Inflammatory macrophage treated with lipopolysaccharide for 4 hours (primary cell): Measurements from ENCODE around the gene ITGA8.
"Not testable (repeated sequence)": the region's sequence is repeated elsewhere in the genome, so short reads cannot be mapped to it uniquely, and the experiment has no call there.

Experiments
- DNase-seq: peaks from one replicate; pipeline ENCODE4 v3.0.0-alpha.2; 2020

The ITGA8 gene

DNA sequence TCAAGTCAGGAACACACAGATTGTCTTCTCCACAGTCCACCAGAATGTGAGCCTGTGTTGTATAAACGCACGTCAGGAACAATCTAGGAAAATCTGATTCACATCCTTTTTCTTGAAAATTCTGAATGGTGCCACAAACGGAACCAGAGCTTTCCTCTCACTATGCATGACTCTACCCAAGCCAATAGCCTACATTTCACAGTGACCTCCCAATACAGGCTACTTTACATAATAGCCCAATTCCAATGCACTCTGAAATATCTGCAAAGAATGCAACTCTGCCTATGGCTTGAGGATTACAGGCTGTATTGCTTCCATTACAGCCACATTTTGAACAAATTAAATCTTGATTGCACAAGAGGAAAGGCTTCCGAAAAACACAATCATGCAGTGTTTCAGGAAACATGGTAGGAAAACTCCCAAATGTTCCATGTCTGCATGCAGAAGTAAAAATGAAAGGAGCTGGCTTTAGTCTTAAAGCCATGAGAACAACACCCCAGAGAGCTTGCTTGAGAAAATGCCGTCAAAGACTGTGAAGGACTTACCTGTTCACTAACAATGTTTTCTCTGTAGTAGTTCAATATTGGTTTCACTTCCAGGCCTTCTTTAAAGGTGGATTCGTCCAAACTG lies 113.9 kb downstream of the ITGA8 start:
- DNase-seq: no peak

DNA sequence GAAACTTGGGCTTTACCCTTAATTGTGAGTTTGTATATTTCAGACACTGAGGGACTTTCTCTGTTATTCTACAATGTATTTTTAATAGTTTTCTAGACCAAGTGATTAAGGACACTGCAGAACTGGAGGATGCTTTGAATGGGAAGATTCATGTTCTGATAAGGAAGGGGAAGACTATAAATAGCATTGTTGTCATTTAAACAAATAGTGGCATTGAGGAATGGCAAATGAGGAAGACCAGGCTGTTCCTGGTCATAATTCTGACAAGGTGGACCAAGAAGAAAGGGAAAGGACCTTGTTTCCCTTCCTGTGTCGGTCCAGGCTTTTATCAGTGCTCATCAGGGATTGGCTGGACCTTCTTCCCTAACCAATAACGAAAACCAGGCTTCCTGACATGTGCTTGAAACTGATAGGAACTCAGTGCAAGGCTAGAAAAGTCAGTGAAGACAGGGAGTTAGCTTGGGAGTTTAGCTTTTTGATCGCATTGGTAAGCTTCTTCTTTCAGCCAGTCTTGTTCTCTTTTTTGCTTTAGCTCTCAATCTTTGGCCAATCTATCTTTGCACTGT lies 116.2 kb downstream of the ITGA8 start:
- DNase-seq: no peak

DNA sequence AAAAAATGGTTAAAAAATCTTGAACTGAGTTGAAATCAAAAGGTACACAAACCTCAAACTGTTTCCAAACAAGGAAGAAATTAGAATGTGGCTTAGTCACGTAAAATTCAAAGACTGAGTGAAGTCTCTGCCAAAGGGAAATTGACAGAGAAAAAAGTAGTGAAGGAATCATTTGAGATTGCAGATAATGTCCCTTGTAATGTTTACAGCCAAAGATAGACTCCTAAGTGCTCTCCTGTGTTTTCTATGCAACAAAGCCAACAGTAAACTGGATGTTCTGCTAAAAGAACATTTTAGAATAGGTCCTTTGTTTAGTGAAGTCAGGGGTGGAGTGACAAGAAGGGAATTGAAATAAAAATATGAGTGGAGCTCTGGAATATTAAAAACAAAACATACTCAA lies 117.9 kb downstream of the ITGA8 start:
- no peak for DNase-seq

DNA sequence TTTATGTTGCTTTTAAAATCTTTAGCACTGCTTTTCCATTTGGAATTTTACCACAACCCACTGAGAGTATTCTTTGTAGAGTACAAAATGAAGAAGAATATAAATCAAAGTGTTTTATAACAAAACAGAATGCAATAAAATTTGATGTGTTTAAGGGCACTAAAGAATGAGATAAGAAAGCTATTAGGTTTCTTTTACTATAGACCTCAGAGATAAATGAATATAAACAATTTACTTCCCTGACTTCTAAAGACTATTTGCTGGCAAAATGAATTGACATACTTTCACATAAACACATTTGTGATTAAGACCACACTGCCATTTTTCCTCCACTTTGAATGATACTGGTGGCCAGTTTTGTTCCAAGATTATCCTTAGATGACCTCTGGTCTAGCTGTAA lies 124.5 kb downstream of the ITGA8 start:
- no peak for DNase-seq

DNA sequence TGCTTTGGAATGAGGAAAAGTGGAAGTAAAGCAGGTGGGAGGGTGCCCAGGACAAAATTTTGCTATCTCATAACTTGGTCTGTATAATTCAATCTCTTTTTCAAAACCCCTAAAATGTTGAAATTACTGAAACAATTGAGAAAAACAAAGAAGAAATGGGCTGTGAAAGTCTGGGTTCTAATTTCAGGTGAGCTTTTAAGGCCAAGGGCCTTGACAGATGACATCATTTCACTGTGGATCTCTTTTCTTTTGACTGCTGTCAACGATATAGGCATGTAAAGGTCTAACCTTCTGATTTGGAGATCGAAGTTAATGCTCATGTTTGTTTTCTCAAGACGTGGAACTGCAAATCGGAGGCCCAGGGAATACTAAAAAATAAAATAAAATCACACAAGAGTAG lies 127.8 kb downstream of the ITGA8 start:
- no peak for DNase-seq

DNA sequence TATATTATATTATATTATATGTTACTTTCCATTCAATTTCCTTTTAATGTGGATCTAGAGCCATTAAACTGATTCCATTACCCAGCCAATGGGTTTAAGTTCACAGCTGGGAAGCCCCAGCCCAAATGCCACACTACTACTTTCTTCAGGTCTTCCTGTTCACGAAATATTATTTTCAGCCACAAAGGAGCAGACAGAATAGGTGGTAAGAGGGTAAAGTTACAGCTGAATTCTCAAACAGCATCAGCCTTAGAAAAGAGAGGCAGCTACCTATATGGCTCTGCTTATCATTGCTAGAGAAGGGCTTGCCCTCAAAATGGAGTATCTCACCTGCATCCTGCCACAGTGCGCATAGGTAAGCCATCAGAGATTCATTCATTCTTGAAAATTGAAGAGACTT lies 128.3 kb downstream of the ITGA8 start:
- DNase-seq: no peak

DNA sequence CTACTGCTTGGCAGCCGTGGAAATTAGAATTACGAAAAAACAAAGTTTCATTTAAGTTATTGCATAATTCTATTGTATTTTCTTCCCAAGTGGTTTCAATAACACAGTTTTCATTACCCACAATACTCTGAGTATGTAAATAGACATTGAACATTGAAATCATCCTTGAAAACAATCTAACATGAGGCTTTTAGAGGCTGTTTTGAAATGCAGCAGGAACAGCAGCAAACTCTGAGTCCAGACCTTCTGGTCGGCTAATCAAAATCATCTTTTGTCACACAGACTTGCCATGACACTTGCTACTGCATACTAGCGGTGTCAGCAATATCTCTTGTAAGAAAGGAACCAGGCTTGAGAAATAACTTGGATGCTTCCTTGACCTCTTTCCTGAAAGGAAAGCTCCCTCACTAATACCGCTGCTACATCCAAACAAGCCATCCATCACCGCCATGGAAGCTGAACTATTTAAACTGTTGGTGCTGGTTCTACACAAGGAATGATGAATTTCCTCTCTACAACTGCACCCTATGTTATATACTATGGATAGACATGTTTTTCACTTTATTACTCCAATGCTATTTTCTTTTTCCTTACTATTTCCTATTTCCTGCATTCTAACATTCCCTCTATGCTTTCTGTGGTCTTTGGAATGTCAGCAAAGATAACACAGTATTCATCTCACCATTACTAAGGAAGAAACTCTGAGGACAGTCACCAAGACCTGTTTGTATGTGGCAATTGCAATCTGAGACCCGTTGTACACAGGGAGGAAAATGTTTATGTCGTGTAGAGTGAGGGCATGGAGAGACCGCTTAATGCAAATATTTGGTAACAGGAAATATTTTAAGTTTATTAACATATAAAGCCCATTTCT lies 130.8 kb downstream of the ITGA8 start:
- DNase-seq: no peak

DNA sequence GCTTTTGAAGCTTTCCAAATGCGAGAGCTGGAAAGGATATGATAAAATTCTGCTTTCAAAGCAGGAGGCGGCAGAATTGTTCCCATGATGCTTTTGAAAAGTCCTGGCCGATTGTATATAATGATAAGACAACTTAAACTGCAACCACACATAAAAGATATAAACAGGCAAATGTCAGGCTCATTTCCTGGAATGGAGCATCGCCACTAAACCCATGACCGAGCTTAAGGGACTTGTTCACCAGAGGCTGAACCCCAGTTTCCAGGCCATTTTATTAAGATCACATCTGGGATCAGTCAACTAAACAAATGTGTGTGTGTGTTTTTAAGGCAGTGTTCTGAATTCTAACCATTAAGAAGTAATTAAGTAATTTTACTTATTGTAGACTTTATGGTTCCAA lies 131.6 kb downstream of the ITGA8 start:
- DNase-seq: no peak

DNA sequence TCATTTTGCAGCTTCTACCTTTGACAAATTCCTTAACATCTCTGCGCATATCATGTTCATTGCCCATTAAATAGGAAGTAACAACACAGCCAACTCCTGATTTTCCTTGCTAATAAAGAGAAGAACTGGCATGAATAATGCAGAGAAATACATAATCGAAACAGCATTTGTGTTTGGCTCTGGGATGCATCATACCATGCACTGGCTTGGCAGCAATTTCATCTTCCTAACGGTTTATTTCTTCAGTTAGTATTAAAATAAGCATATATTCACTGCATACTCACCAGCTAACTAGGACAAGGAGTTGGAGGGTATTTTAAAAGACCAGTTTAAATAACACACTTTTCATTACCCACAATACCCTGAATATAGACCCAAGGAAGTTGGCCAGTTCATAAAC lies 132.5 kb downstream of the ITGA8 start:
- no peak for DNase-seq

DNA sequence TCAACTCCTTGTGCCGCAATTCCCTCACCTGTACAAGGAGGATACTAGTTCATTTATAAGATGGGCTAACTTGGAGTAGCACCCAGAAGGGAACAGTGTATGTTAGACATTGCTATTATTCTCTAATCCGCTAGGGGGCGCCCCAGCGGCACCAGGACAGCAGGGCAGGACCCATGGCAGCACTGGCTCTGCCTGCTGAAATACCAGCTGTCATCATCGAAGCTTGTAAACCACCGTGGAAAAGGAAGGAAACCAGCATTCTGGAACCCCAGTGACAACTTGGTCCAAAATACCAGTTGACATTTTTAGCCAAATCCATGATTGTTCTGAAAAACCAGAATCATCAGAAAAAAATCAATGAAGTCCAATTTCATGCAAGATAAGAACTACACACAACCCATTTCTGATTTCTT lies 134.4 kb downstream of the ITGA8 start:
- peak; percentile 25 for DNase-seq

DNA sequence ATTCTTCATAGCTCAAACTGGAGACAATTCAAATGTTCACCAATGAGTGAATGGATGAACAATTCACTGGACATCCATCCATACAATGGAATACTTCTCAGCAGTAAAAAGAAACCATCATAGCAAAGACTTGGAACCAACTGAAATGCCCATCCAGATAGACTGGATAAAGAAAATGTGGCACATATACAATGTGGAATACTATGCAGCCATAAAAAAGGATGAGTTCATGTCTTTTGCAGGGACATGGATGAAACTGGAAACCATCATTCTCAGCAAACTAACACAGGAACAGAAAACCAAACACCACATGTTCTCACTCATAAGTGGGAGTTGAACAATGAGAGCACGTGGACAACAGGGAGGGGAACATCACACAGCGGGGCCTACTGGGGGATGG lies 136.8 kb downstream of the ITGA8 start:
- not testable (repeated sequence) for DNase-seq

DNA sequence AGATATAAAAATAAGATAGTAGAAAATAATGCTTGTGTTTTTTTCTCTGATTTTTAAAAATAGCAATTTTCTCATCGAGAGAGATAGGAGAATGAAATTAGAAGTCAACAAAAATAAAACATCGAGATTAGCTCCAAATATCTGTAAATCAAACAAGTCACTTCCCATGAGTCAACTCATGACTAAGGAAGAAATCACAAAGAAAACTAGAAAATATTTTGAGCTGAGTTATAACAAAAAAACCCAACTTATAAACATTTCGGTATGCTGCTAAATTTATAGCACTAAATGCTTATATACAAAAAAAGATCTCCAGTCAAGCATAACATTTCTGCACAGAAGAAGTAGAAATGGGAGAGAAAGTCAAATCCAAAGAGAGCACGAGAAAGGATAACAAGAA lies 140.1 kb downstream of the ITGA8 start:
- DNase-seq: no peak

DNA sequence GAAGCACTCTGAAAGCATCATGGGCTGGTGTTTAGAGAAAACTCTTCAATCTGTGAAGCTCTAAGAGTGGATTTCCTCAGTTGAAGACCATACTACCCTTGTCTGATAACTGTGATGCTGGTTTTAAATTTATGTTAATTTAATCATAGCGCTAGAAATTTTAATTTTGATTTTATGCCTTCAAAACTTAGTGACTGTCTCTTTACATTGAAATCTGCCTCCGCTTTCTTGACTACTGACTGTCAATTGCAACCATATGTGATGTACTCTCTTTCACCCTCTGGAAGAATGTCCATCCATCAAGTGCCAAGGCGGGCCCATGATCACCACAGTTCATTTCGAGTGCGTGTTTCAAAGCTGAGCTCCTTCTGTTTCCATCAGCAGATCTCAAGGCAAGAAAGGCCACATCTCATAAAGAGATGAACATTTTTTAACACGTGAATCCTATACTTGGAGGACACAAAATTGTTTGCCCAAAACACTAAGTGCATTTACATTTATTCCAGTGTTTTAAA lies 147.1 kb downstream of the ITGA8 start:
- DNase-seq: no peak

DNA sequence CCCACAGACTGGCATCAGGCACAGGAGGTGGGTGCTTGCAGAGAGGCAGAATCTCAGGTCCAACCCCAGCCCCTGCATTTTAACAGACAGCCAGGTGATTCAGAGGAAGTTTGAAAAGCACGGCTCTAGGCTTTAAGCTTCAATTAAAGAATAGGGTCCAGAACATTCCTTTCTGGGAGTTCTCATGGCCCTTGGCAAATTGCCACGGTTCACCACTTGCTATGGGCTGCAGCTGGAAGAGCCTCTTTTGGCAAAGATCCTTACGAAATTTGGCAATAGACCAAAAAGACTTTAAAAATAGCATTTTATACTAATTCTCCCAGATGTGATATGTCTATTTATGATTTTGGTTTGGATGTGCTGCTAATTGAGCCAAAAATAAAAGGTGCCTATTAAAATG lies 148.1 kb downstream of the ITGA8 start:
- DNase-seq: no peak

DNA sequence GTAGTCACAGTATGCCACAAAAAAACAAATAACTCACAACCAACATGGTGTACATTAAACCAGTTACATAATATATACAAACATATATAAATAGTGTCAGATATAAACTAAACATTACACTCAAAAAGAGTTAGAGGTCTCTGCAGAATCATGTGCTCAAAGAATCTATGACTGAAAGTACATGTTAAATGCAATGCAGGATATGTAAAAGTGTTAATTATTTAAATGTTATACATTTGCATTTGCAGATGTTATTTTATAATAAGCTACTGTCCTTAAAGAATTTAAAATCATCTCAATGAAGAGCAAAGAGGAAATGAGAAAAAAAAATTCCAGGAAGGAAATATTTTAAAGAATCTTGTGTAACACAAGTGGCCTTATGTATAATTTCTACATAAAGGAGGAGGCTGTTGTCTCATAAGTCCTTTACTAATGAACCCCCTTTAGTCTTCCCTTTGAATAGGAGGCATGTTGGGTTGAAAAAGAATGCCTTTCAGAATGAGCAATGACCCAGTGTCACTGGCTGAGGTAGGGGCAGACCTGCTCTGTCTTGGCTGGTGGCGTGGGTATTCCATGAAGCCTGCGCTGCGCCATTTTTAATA lies 148.9 kb downstream of the ITGA8 start:
- DNase-seq: no peak

DNA sequence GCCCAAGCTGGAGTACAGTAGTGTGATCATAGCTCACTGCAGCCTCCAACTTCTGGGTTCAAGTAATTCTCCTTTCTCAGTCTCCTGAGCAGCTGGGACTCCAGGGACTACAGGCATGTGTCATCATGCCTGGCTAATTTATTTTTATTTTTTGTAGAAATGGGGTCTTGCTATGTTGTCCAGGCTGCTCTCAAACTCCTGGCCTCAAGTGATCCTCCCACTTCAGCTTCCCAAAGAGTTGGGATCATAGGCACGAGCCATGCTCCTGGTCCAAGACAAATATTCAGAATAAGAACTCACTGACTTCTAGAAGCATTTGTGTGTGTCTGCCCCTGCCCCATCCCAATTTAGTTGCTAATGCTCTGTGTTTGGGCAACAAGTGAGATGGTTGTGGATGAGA lies 151.8 kb downstream of the ITGA8 start:
- DNase-seq: no peak

DNA sequence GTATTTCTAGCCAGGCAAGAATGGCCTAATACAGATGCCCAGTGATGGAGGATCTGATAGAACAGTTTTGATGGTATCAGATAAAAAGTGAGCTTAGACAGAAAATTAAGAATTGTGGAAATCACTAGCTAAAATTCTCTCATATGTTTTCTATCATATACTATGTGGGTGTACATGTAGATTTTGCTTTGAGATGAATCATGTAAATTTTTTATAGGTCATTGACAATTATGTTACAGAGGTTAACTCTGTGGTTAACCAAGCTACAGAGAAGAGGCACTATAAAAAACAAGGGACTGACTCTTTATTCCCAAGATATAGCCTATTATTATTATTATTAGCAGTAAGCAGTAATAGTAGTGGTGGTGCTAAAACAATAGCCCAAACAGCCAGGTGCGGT lies 156.5 kb downstream of the ITGA8 start:
- DNase-seq: no peak

DNA sequence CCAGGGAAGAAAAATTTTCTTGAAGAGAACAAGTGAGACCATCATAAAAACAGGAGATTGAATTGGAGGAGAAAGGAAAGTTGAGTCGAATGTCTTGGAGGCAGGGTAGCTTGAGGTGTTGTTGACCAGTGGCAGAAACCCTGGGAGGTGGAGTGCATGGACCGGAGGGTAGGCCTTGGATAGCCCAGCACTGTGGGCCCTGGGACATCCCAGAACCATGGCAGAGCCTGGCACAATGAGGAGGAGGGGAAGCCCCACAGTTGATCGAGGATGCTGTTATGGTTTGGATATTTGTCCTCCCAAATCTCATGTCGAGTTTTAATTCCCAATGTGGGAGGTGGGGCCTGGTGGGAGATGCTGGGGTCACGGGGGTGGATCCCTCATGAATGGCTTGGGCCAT lies 157.1 kb downstream of the ITGA8 start:
- no peak for DNase-seq

DNA sequence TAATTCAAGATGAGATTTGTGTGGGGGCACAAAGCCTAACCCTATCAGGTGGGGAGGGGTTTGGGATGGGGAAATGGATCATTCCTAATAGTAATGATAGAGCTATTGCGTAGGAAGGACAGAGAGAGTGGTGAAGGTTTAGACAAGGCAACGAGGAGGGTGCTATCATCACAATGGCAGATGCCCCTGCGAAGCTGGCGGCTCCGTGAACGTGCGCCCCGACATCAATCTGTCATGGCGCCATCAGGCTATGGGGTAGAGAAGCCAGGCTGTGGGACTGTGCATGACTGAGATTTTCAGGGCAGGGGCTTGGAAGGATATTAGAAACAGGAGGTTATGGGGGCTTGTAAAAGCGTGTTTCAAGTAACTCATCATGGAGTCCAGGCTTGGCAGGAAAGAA lies 157.6 kb downstream of the ITGA8 start:
- DNase-seq: no peak

DNA sequence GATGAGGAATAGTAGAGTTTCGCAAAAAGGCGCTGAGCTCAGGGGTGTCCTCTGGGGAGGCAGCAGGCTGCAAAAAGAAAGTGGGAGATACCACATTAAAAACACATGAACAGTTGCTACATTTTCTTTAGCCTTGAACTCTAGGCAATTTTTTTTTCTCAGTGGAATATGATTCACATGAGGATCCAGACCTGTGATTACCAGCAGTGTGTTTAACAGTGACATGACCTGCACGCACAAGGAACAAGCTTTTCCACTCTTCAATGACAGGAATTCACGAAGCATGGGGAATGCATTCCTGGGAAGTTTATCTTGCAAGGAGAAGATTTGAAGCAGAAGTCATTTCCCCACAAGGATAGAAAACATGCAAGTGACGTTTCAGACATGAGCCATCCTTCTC lies 161.6 kb downstream of the ITGA8 start:
- no peak for DNase-seq

DNA sequence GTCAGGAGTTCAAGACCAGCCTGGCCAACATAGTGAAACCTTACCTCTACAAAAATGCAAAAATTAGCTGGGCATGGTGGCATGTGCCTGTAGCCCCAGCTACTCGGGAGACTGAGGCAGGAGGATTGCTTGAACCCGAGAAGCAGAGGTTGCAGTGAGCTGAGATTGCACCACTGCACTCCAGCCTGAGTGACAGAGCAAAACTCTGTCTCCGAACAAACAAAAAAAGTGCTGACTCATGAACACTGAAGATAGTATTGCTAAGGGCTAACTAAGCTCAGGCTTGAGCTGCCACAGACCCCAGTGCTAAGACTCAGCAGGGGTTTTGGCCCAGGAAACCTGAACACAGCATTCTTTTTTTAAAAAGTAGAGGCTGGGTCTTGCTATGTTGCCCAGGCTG lies 162.6 kb downstream of the ITGA8 start:
- DNase-seq: not testable (repeated sequence)

DNA sequence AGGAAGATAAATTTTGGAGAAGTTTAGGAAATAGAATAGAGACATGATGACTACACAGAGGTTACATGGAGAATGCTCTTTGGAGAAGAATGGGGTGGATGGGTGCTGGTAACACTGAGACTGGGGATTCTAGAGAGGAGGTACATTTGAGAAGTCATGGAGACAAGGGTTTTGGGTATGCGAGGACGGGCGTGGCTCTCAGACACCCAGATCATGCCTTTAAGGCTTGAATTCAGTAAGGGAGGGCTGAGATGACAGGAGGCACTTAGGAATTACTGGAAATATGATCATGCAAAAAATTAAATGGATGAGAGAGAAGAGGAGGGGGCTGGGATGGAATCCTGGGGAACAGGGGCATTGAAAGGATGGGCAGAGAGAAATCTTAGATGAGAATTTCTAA lies 168.8 kb downstream of the ITGA8 start:
- no peak for DNase-seq

DNA sequence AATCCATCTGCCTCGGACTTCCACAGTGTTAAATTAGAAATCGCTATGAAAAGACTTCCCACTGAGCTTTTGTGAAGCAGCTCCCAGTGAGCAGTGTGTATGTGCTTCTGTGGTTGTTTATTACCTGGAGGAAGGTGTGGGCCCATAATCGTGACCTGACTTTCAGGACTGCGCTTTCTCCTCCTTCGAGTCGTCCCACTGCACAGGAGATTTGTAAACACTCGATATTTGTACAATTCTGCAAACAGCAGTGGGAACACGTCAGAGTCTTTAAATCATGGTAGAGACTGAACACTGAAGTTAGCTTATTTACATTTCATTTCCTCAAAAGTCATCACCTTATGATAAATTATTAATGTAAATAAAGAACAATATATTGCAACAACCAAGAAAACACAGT lies 171.4 kb downstream of the ITGA8 start:
- no peak for DNase-seq

DNA sequence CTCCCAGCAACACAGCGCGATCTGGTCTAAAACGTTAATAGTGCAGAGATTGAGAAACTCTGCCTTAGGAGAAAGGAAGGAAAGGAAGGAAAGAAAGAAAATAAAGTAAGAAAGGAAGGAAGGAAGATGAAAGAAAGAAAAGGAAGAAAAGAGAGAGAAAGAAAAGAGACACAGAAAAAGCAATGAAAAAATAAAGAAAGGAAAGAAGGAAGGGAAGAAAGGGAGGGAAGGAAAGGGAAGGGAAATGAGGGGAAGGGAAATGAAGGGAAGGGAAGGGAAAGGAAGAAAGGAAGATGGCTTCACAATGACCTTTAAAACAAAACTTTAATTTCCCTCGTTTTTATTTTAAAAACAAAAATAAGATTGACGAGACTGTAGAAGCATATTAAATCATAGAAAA lies 173.1 kb downstream of the ITGA8 start:
- DNase-seq: no peak
